IPS DF 4.7 (cell line): ENCODE results near the gene QKI.
"Not testable (repeated sequence)": the region's sequence is repeated elsewhere in the genome, so short reads cannot be mapped to it uniquely, and the experiment has no call there.

Experiments used
- DNase-seq: peaks from one replicate; pipeline ENCODE4 v3.0.0-alpha.2; 2013; ENCODE audit warnings: low spot score; ENCODE audit errors: extremely low read depth

The QKI gene

GRCh38 chr6:163414117-163414945, at the start of gene QKI:
Gene QKI (plus strand): TSS chr6:163414718. CDS start chr6:163415194, 476 bp downstream.
- DNase-seq, result no peak

GRCh38 chr6:163366288-163366687, 48.2 kb upstream of the QKI start:
- DNase-seq, result no peak

GRCh38 chr6:163367497-163368183, 46.9 kb upstream of the QKI start:
- no peak for DNase-seq

GRCh38 chr6:163369141-163369540, 45.4 kb upstream of the QKI start:
- DNase-seq, result no peak

- DNase-seq, result no peak
Observed at GRCh38 chr6:163369628-163370365, 44.7 kb upstream of the QKI start.

- DNase-seq, result no peak
Observed at GRCh38 chr6:163370464-163371117, 43.9 kb upstream of the QKI start.

GRCh38 chr6:163371129-163371528, 43.4 kb upstream of the QKI start:
- no peak for DNase-seq

- DNase-seq, result no peak
Observed at GRCh38 chr6:163373240-163373639, 41.3 kb upstream of the QKI start.

GRCh38 chr6:163375361-163375760, 39.2 kb upstream of the QKI start:
- no peak for DNase-seq

GRCh38 chr6:163376187-163376586, 38.3 kb upstream of the QKI start:
- DNase-seq, result no peak

GRCh38 chr6:163377561-163377960, 37.0 kb upstream of the QKI start:
- DNase-seq, result no peak

- DNase-seq, result no peak
Observed at GRCh38 chr6:163380216-163380615, 34.3 kb upstream of the QKI start.

GRCh38 chr6:163381118-163381756, 33.3 kb upstream of the QKI start:
- DNase-seq, result no peak

- not testable (repeated sequence) for DNase-seq
Observed at GRCh38 chr6:163383396-163383795, 31.1 kb upstream of the QKI start.

- no peak for DNase-seq
Observed at GRCh38 chr6:163383912-163384311, 30.6 kb upstream of the QKI start.

GRCh38 chr6:163384510-163384909, 30.0 kb upstream of the QKI start:
- DNase-seq, result no peak

- not testable (repeated sequence) for DNase-seq
Observed at GRCh38 chr6:163385503-163385902, 29.0 kb upstream of the QKI start.

GRCh38 chr6:163386329-163386908, 28.1 kb upstream of the QKI start:
- no peak for DNase-seq

- DNase-seq, result no peak
Observed at GRCh38 chr6:163387317-163387716, 27.2 kb upstream of the QKI start.

GRCh38 chr6:163389354-163389753, 25.2 kb upstream of the QKI start:
- DNase-seq, result no peak

- no peak for DNase-seq
Observed at GRCh38 chr6:163390770-163391169, 23.7 kb upstream of the QKI start.
